Measurements from ENCODE around the gene TRMT2A.

TRMT2A gene

DNA sequence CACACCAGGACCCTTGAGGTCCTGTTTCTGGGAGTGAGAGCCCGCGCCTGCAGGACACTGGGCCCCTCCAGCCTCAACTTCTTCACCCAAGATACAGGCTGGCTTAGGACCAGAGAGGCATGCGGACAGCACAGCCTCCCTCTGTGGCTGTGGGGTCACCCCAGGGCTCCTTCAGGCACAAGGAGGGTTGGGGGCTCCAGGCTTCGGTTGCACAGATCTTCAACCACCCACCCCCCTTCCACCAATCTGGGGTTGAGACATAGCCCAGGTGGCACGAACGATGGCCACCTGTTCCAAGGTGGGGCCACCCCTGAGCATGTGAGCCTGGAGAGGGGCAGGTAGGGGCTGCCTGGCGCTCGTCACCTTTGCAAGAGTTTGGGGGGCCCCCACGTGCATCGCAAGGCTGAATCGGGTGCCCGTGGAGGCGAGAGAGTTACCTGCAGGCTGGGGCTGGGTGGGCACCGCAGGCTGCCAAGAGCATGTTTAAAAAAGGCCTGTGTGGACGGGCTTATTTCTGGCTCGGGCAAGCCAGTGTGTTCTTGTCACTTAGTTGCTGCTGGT, 15.7 kb upstream of the TRMT2A start:
- H3K4me3 Mint-ChIP-seq, result peak overlapping the region; percentile 64
- H3K4me1 Mint-ChIP-seq (ENCODE audit: low read depth), result peaks cover 10% of the 10 kb centered on the region
- H3K27ac Mint-ChIP-seq, result no peak overlapping the region

DNA sequence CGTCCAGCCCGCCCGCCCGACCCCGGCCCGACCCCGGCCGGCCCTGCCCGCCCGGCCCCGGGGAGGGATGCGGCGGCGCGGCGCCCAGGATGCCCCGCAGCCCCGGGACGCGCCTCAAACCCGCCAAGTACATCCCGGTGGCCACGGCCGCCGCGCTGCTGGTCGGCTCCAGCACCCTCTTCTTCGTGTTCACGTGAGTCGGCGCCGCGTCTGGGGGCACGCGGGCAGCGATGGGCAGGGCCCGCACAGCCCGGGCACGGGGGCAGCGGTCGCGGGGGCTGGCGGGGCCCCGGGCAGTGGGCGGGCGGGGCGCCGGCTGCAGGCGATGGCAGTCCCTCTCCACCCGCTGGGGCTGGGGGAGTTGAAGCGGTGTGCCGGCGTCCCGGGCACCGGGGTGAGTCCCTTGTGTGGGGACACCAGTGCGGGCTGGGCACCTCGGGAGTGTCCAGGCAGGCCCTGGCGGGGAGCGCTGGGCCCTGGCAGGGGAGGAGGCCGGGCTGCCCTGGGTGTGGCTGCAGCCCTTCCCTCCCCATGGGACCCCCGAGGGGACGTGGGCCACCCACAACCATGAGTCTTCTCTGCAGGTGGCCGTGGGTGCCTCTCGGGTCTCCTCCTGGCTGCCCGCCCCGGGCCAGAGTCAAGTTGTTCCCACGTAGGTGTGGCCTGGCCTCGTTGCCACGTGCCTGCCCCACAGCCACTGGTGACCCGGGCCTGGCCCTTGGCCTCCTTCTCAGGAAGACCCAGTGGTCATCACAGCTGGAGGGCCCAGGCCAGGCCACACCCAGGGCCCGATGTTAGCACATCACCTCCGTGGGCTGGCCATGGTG, 15.0 kb upstream of the TRMT2A start:
- H3K9me3 Mint-ChIP-seq, result no peaks in the 10 kb centered on the region
- H3K4me3 Mint-ChIP-seq, result peak overlapping the region; percentile 62
- no peak overlapping the region for H3K27ac Mint-ChIP-seq
- H3K4me1 Mint-ChIP-seq (ENCODE audit: low read depth), result peaks cover 10% of the 10 kb centered on the region
- no peaks in the 10 kb centered on the region for H3K27me3 Mint-ChIP-seq (ENCODE audit: low read depth)
- peaks cover 2% of the 10 kb centered on the region for H3K36me3 Mint-ChIP-seq (ENCODE audit: low read depth)

More for the DNA sequence above, 15.7 kb upstream of the TRMT2A start:
- Mint-ChIP-seq H3K27me3 (ENCODE audit: low read depth) (no peaks in the 10 kb centered on the region), H3K9me3 (no peaks in the 10 kb centered on the region), H3K36me3 (ENCODE audit: low read depth) (no peaks in the 10 kb centered on the region)

DNA sequence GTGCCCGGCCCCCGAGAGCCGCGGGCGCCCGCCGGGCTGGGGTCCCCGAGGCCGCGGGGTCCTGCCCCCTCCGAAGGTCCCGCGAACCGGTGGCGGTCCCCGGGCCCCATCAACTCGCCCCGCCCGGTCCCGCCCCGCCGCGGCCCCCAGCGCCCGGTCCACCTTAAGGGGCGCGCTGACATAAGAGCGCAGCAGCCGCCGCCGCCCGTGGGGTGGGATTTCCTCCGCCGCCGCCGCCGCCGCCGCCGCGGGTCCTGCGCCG, 14.5 kb upstream of the TRMT2A start, which contains the start of gene ZDHHC8:
ZDHHC8 (plus strand) TSS at position 208 of the 262 bp plus-strand sequence. CDS start 144 bp downstream, outside the sequence.
- H3K27ac Mint-ChIP-seq, result no peak within 1 kb of the TSS
- H3K27me3 Mint-ChIP-seq (ENCODE audit: low read depth), result no peaks in the 10 kb centered on the region
- peaks cover 10% of the 10 kb centered on the region for H3K4me1 Mint-ChIP-seq (ENCODE audit: low read depth)
- H3K9me3 Mint-ChIP-seq, result no peaks in the 10 kb centered on the region
- H3K4me3 Mint-ChIP-seq, result peak within 1 kb of the TSS; percentile 66
- H3K36me3 Mint-ChIP-seq (ENCODE audit: low read depth), result peaks cover 2% of the 10 kb centered on the region

DNA sequence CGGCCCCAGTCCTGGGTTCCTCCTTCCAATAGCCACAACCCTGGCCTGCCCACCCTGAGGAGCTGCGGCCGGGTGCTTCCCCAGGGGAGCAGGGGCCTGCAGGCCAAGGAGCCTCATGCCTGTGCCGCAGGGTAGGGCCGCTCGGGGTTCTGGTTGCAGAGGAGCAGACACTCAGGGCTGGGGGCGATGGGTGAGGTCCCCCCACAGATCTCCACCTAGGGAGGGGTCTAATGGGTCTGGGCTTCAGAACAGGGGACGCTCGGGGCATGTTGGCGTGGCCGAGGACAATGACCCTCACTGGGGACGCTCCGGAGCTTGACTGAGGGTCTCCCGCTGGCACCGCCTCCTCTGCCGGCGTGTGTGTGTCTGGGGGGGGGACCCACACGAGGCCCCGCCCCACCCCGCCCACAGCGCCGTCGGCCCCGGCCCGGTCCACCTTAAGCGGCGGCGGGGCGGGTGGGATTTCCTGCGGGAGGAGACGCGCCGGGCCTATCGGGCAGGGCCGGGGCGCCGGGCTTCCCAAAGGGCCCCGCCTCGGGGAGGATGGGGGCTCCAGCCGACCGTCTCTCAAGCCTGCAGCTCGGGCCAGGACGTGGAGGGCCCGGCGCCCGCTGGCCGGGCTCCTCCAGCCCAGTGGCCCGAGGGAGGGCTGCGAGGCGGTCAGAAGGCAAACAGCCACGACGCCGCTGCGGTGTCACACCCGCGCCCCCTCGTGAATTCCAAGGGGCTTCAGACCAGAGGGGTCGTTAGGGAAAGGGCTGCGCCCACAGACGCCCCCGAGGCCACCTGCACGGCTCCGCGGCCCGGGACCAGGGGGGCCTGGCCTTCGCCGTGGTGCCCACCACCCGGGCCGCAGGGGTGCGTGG, 13.9 kb upstream of the TRMT2A start:
- no peaks in the 10 kb centered on the region for H3K27me3 Mint-ChIP-seq (ENCODE audit: low read depth)
- peaks cover 10% of the 10 kb centered on the region for H3K4me1 Mint-ChIP-seq (ENCODE audit: low read depth)
- peaks cover 3% of the 10 kb centered on the region for H3K36me3 Mint-ChIP-seq (ENCODE audit: low read depth)
- no peak overlapping the region for H3K27ac Mint-ChIP-seq
- no peaks in the 10 kb centered on the region for H3K9me3 Mint-ChIP-seq
- H3K4me3 Mint-ChIP-seq, result peak overlapping the region; percentile 66

DNA sequence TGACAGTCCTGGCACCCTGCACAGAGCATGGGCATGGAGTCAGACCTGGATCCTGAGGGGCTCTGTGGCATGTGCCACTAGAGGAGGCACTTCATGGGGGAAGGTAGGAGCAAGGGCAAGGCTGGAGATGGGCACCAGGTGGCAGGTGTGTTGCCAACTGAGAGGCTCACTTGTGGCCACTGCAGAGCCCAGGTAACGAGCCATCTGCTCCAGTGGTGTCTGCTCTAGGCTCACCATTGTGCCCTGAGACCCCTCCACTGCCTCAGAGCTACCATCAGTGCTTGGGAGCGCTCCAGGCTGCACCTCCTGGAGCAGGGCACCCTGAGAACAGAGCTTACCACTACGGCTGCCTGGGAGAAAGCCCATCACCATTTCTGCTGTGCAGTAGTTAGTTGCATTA, 13.3 kb upstream of the TRMT2A start:
- Mint-ChIP-seq H3K4me3 (peak overlapping the region; percentile 62), H3K4me1 (ENCODE audit: low read depth) (peaks cover 10% of the 10 kb centered on the region), H3K27ac (peak overlapping the region; percentile 67), H3K36me3 (ENCODE audit: low read depth) (peaks cover 4% of the 10 kb centered on the region), H3K9me3 (no peaks in the 10 kb centered on the region), H3K27me3 (ENCODE audit: low read depth) (no peaks in the 10 kb centered on the region)

DNA sequence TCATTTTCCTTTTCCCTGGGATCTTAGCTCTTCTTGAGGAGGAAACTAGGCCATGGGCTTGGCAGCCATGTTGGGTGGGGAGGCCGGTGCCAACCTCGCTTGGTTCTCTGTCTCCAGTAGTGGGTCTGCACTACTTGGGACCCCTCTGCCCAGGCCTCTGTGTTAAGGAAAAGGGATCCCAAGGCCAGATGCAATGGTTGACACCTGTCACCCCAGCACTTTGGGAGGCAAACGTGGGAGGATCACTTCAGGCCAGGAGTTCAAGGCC, 12.7 kb upstream of the TRMT2A start:
- H3K27ac Mint-ChIP-seq, result no peak overlapping the region
- H3K4me3 Mint-ChIP-seq, result no peak overlapping the region
- no peaks in the 10 kb centered on the region for H3K27me3 Mint-ChIP-seq (ENCODE audit: low read depth)
- peaks cover 10% of the 10 kb centered on the region for H3K4me1 Mint-ChIP-seq (ENCODE audit: low read depth)
- H3K36me3 Mint-ChIP-seq (ENCODE audit: low read depth), result peaks cover 4% of the 10 kb centered on the region
- H3K9me3 Mint-ChIP-seq, result no peaks in the 10 kb centered on the region

DNA sequence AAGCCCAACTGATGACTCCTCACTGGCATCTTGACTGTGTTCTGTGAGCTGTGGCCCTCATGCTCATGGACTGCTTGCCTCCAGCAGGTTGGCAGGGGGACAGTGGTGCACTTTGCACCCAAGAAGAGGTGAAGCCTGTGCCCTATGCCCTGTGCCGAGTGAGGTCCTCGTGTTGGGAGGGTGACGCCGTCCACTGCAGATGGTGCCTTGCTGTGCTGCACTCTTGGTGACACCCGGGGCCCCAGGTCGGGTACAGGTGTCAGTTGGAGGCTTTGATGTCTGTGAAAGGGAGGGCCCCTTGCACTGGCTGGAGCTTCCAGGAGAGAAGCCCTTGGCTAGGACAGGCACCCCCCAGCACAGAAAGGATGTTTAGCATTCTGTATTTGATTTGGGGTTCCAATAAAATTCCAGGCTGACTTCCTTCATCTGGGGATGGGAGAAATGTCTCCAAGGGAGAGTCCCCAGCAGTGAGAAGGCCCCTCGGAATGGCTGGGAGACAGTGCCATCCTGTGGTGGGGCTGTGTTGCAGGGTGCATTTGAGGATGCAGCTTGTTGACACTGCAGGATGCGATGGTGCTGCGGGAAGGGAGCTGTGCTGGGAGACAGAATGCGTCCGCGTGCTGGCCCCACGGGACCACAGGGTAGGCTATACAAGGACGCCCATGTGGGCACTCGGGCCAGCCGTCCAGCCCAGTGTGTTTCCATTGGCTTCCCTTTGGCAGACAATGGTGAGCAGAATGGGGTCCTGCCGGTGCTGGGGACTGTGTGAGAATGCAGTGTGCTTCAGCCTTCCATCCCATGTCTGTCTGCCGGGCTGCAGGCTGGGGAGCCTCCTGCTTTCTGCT, 12.1 kb upstream of the TRMT2A start:
- peaks cover 4% of the 10 kb centered on the region for H3K36me3 Mint-ChIP-seq (ENCODE audit: low read depth)
- peak overlapping the region; percentile 21 for H3K4me3 Mint-ChIP-seq
- no peaks in the 10 kb centered on the region for H3K27me3 Mint-ChIP-seq (ENCODE audit: low read depth)
- H3K9me3 Mint-ChIP-seq, result no peaks in the 10 kb centered on the region
- no peak overlapping the region for H3K27ac Mint-ChIP-seq
- peaks cover 10% of the 10 kb centered on the region for H3K4me1 Mint-ChIP-seq (ENCODE audit: low read depth)

DNA sequence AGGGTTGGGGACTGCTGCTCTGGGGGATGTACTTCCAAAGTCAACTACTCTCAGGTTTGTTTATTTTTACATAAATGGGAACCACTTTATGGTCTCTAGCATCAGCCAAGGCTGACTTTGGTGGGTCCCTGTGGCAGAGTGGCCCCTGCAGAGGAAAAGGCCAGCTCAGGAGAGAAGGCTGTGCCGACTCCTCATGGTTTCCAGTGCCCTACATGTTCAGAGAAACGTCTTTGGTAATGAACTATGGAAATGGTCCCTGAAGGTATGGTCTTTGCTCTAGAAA, 11.5 kb upstream of the TRMT2A start:
- Mint-ChIP-seq H3K9me3 (no peaks in the 10 kb centered on the region), H3K4me1 (ENCODE audit: low read depth) (peaks cover 7% of the 10 kb centered on the region), H3K27me3 (ENCODE audit: low read depth) (no peaks in the 10 kb centered on the region), H3K36me3 (ENCODE audit: low read depth) (peaks cover 10% of the 10 kb centered on the region), H3K27ac (no peak overlapping the region), H3K4me3 (no peak overlapping the region)

DNA sequence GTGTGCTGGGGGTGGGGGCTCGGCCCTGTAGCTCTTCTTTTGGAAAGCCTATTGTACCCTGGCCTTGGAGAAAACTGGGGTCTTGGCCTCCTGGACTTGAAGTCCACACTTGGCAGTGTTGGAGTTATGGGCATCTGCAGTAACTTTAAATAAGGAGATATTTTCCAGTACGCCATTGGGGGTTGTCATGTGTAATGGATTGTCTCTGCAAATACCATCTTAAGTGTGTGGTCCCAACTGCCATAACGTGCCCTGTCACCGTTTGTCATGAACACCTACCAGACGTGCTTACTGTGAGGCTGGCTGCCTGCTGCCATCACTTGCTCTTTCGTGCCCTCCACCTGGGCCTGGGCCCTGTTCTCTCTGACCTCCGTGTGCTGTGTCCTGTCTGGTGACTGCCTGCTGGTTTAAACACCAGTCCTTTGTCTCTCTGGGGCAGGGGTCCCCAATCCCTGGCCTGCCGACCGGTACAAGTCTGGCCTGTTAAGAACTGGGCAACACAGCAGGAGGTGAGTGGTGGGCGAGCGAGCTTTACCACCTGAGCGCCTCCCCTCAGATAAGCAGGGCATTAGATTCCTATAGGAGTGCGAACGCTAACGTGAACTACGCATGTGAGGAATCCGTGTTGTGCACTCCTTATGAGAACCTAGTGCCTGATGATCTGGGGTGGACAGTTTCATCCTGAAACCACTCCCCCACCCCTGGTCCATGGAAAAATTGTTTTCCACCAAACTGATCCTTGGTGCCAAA, 11.0 kb upstream of the TRMT2A start:
- Mint-ChIP-seq H3K4me3 (no peak overlapping the region), H3K27me3 (ENCODE audit: low read depth) (no peaks in the 10 kb centered on the region), H3K36me3 (ENCODE audit: low read depth) (peaks cover 12% of the 10 kb centered on the region), H3K4me1 (ENCODE audit: low read depth) (peaks cover 5% of the 10 kb centered on the region), H3K9me3 (no peaks in the 10 kb centered on the region), H3K27ac (no peak overlapping the region)

DNA sequence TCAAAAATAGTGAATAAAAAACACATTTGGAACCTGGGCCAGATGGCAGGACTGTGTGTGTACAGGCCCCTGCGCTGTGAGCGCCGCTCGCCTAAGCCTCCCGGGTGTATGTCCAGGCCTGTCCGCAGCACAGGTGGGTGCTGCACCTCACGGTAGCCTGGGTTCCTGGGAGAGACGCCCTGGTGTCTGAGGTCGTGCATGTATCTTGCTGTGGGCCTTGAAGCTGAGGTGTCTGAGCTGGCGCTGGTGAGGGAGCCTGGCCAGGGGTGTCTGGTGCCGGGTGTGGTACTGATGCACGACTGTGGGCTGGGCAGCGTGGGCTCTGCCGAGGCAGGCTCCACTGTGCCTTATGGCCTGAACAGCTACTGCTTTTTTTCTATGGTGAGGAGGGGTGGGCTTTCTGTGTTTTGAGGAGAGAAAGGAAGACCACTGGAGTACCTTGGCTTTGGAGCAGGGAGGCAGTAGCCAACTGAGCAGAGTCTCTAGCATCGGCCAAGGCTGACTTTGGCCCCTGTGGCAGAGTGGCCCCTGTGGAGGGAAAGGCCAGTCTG, 10.4 kb upstream of the TRMT2A start:
- Mint-ChIP-seq H3K9me3 (no peaks in the 10 kb centered on the region), H3K27ac (no peak overlapping the region), H3K4me3 (no peak overlapping the region), H3K4me1 (ENCODE audit: low read depth) (peaks cover 4% of the 10 kb centered on the region), H3K27me3 (ENCODE audit: low read depth) (no peaks in the 10 kb centered on the region), H3K36me3 (ENCODE audit: low read depth) (peaks cover 14% of the 10 kb centered on the region)

DNA sequence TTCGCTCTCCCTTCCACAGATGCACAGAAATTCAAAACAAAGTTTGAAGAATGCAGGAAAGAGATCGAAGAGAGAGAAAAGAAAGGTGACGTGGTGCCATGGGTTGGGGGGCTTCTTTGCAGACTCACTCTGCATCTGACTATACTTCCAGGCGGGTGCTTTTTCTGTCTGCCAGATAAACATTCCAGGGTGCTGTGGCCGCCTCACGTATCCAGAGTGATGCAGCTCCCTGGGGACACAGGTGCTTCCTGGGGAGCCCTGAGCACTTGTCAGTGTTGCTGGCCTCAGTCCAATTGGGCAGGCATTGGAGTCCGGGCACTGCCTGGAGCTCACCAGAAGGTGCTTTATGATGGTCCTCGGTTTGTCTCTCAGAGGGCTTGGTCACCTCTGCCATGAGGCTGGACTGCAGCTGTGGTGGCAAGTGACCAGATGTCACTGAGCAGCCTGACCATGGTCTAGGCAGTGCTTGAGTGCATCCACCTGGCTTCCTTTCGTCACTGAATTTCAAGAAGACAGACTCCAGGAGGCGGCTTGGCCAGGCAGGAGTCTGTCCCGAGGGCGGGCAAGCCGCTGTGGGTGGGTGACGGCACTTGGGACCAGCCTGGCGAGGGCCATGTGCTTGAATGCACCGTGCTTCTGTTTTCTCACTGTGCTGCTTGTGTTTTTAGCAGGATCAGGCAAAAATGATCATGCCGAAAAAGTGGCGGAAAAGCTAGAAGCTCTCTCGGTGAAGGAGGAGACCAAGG, 9.4 kb upstream of the TRMT2A start:
- Mint-ChIP-seq H3K4me1 (ENCODE audit: low read depth) (peaks cover 8% of the 10 kb centered on the region), H3K9me3 (no peaks in the 10 kb centered on the region), H3K4me3 (no peak overlapping the region), H3K27me3 (ENCODE audit: low read depth) (no peaks in the 10 kb centered on the region), H3K27ac (no peak overlapping the region), H3K36me3 (ENCODE audit: low read depth) (peaks cover 14% of the 10 kb centered on the region)

DNA sequence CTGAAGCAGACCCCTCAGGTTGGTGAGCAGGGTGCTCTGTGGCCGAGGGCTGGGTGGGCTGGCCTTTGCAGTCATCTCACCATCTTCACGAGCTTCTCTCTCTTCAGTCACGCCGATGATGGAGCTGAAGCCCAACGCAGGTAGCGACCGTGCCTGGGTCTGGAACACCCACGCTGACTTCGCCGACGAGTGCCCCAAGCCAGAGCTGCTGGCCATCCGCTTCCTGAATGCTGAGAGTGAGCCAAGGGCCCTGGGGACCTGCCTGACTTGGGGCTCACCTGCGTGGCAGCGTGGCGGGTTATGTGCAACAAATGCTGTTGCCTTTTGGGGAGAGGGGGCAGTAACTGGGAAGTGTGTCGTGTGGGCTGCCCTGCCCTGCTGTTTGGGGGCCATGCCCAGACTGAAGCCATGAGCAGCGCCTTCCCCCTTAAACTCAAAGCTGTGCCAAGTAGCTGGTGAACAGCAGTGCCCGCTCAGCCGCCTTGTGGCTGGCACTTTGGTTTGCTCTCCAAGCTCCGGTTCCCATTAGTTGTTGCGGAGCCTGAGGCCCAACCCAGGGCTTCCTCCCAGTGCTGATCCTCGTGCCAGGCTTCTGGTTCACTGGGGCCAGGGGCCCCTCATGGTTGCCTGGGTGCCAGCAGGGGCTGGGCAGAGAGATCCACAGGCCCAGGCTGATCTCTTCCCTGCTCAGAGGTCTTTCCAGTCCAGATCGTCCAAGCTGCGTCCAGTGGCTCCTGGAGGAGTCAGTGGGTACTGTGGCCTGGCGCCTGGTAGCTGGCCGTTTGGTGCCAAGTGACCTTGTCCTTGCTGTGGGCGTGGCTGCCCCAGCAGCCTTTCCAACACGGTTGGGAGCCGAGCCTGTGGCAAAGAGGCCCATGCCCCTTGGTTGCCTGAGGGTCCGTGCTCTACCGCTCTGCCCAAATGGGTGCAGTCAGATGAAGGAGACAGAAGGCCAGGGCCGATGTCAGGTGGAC, 8.5 kb upstream of the TRMT2A start:
- H3K27me3 Mint-ChIP-seq (ENCODE audit: low read depth), result no peaks in the 10 kb centered on the region
- no peaks in the 10 kb centered on the region for H3K9me3 Mint-ChIP-seq
- peak overlapping the region; percentile 7 for H3K27ac Mint-ChIP-seq
- H3K4me1 Mint-ChIP-seq (ENCODE audit: low read depth), result peaks cover 8% of the 10 kb centered on the region
- H3K4me3 Mint-ChIP-seq, result no peak overlapping the region
- H3K36me3 Mint-ChIP-seq (ENCODE audit: low read depth), result peaks cover 14% of the 10 kb centered on the region

Data from T-helper 1 cell treated with Interleukin-12 subunit alpha and Interleukin-12 subunit beta and Interleukin-4 antibody, amounts not matched to agents 30 μg/mL and 1 μg/mL, for 36 hours (primary cell).